Upper lobe of left lung (tissue), 6 donors: ENCODE data around the gene SETDB1. TPM values are rescaled to one million over a fixed set of nuclear protein-coding genes. Genes with fewer than 3 reads are reported as not detected.

Experiments used
- ATAC-seq, 2 donors: fragments of 200-7000 bp; cut with Tn5 transposase; one replicate each; pipeline ENCODE4 v1.9.1; 2022; ENCODE audit warnings: mild to moderate bottlenecking in 2 of 2, moderate library complexity in 2 of 2; ENCODE audit not compliant: low FRiP score in 2 of 2
- DNase-seq, 2 donors: peaks; one replicate each; pipeline ENCODE4 v3.0.0-alpha.2; 2019 to 2020
- H3K27ac ChIP-seq, 4 donors: fragments of 200-600 bp; sonication (generic); one replicate each; pipeline ENCODE4 v1.5.1; 2016 to 2019
- H3K27me3 ChIP-seq, 4 donors: fragments of 200-600 bp; sonication (generic); one replicate each; pipeline ENCODE4 v1.5.1; 2017 to 2019
- H3K36me3 ChIP-seq, 4 donors: fragments of 200-600 bp; sonication (generic); one replicate each; pipeline ENCODE4 v1.5.1; 2016 to 2019
- H3K4me1 ChIP-seq, 4 donors: fragments of 200-600 bp; sonication (generic); one replicate each; pipeline ENCODE4 v1.5.1; 2018 to 2019
- H3K4me3 ChIP-seq, 4 donors: fragments of 200-600 bp; sonication (generic); one replicate each; pipeline ENCODE4 v1.5.1; 2017 to 2019; ENCODE audit warnings: mild to moderate bottlenecking in 2 of 4, moderate library complexity in 1 of 4
- H3K9me3 ChIP-seq, 4 donors: fragments of 200-600 bp; sonication (generic); one replicate each; pipeline ENCODE4 v1.5.1; 2018 to 2019
- CTCF ChIP-seq, 6 experiments: fragments of 450-650 bp in 4 of 6; fragments of 200-600 bp in 2 of 6; sonication (generic) in 2 of 6; IDR thresholded peaks; one replicate each; pipeline ENCODE4 v1.5.1; 2016 to 2019; ENCODE audit warnings: antibody characterized with exemption in 6 of 6
- EP300 ChIP-seq, 4 donors: sonication (generic); formaldehyde crosslinking; IDR thresholded peaks; one replicate each; pipeline ENCODE4 v1.5.1; 2017; ENCODE audit warnings: antibody characterized with exemption in 4 of 4, control low read depth in 2 of 4
- POLR2A ChIP-seq, 4 donors: fragments of 450-650 bp; IDR thresholded peaks; one replicate each; pipeline ENCODE4 v1.5.1; 2016 to 2017; ENCODE audit warnings: antibody characterized with exemption in 4 of 4, mild to moderate bottlenecking in 2 of 4
- POLR2AphosphoS5 ChIP-seq, 2 donors: sonication (generic); formaldehyde crosslinking; IDR thresholded peaks; one replicate each; pipeline ENCODE4 v1.5.1; 2017; ENCODE audit warnings: antibody characterized with exemption in 2 of 2
- WGBS, 2 donors: methylation state at CpG; one replicate each; pipeline ENCODE4 v1.1.5; 2017 to 2018; 5-methylcytosine and 5-hydroxymethylcytosine counted together
- total RNA-seq, 6 donors: library from RNA; depleted of rRNA in 4 of 6; stranded (reverse); fragments of >200 nt in 4 of 6; gene quantifications; one replicate each; pipeline versions ENCODE4 v1.1.0 to v1.2.1, GENCODE V29; 2016 to 2021
- donor health status: DM: no; HTN: no; CAD: no; lungs with moderate emphysema.
- donor health status: DM: no; HTN: yes; CAD: no; lungs with severe emphysema.

Gene SETDB1
- total RNA-seq, 6 donors from 2014 or later, result 26.8 to 88.0 (median 40.3) TPM

DNA sequence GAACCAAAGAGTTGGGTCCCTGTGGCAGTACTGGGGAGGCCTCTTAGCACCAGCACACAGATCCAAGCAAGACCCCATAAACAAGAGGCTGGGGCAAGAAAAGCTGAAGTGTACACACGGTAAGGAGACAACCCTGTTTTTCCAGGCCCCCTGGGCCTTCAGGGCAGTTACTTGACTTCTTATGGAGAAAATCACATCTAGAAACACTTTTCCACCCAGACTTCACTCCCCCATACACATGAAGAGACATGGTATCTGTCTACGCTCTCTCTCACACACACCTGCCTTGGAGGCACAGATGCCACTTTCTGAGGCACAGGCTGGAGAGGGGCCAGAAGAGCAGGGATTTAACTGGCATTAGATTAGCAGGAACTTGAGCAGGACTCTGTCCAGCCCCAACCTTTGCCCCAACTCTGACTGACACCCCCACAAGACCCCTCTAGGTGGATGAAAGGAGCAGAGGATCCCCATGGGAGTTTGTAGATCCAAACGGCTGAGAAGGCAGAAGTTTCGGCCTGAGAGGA, 46.3 kb downstream of the SETDB1 start:
- H3K4me1 ChIP-seq, result peaks cover 48 to 82% (median 62%) of the 10 kb centered on the region in 4 donors

DNA sequence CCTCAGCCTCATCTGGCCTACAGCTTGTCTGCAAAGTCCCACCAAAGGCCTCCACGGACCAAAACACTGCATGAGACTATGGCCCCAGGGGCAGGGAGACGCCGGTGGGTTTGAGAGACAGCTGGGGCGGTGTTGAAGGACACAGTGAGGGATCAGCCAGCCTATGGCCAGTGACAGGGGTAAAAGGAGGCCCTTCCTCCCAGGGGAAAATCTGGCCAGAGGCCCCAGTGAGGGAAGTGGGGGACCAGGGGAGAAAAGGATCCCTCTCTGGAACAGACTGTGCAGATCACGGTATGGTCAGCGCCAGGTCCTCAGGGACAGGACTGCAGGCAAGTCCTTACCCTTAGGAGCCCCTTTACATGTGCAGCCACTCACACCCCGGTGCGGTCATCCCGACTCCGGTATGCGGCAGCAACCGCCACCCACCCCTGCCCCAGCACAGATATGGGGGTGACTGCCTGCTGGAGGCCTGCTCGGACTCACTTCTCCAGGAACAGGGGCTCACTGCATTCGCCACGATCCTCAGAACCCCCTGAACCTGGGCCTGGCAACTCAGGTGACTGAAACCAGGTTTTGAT, 47.2 kb downstream of the SETDB1 start:
- no peaks in the 10 kb centered on the region for H3K9me3 ChIP-seq
- H3K4me3 ChIP-seq, result peak overlapping the region; percentile 31 to 91 (median 86)
- 13% methylated on average over 15 of the region's 15 CpGs; no CpG with 5 or more reads in 1 of the 2 donors for WGBS, 2 donors
- peak; percentile 45 to 49 for DNase-seq
- H3K27me3 ChIP-seq, result no peaks in the 10 kb centered on the region
- peaks cover 6 to 8% (median 7%) of the 10 kb centered on the region in 4 donors for H3K36me3 ChIP-seq
- H3K27ac ChIP-seq, result peak overlapping the region; percentile 93 to 99 (median 96)
- peaks cover 57 to 86% (median 70%) of the 10 kb centered on the region in 4 donors for H3K4me1 ChIP-seq
- ATAC-seq, result no peak
- TF ChIP-seq POLR2A (IDR thresholded peaks at IDR 0.05) (peak in 1 of 4 donors; percentile 10), POLR2AphosphoS5 (IDR thresholded peaks at IDR 0.05) (no peak)

More for the DNA sequence above, 46.3 kb downstream of the SETDB1 start:
- peak overlapping the region; percentile 93 to 99 (median 96) for H3K27ac ChIP-seq
- DNase-seq (peak in 1 of 2 donors; percentile 58), ATAC-seq (no peak)
- H3K9me3 ChIP-seq, result no peaks in the 10 kb centered on the region
- H3K36me3 ChIP-seq, result peaks cover 15 to 17% (median 16%) of the 10 kb centered on the region in 4 donors
- TF ChIP-seq POLR2AphosphoS5 (IDR thresholded peaks at IDR 0.05) (no peak), CTCF (IDR thresholded peaks at IDR 0.05) (no peak), EP300 (IDR thresholded peaks at IDR 0.05) (no peak), POLR2A (IDR thresholded peaks at IDR 0.05) (no peak)
- no peaks in the 10 kb centered on the region for H3K27me3 ChIP-seq
- H3K4me3 ChIP-seq, result peak overlapping the region in 3 of 4 donors; percentile 81 to 91 (median 90)
- WGBS, 2 donors, result 39 to 51% methylated on average over 4 of the region's 4 CpGs

- WGBS, 2 donors, result 0 to 1% methylated on average over 3 to 54 of the region's 67 CpGs
- peak in 1 of 2 donors; percentile 48 for ATAC-seq
Measured at GRCh38 chr1:150973836-150974579, 47.8 kb downstream of the SETDB1 start.

GRCh38 chr1:150974580-150975478, 48.7 kb downstream of the SETDB1 start, which contains the start of gene CERS2:
TSS of gene CERS2 (minus strand) at chr1:150974835. CDS start at chr1:150969090, 5,745 bp downstream.
- WGBS, 2 donors, result 28 to 31% methylated on average over 6 to 14 of the region's 106 CpGs
- Histone ChIP-seq H3K36me3 (no peaks in the 10 kb centered on the region), H3K4me3 (peak within 1 kb of the TSS; percentile 58 to 91 (median 86)), H3K27me3 (no peaks in the 10 kb centered on the region), H3K4me1 (peaks cover 69 to 89% (median 76%) of the 10 kb centered on the region in 4 donors), H3K9me3 (no peaks in the 10 kb centered on the region), H3K27ac (peak within 1 kb of the TSS; percentile 93 to 99 (median 96))
- TF ChIP-seq EP300 (IDR thresholded peaks at IDR 0.05) (no peak), POLR2A (IDR thresholded peaks at IDR 0.05) (peak in 3 of 4 donors; percentile 29 to 79 (median 53)), POLR2AphosphoS5 (IDR thresholded peaks at IDR 0.05) (peak; percentile 10 to 48)
- peak; percentile 86 to 97 for DNase-seq
- peak; percentile 54 to 84 for ATAC-seq

More at GRCh38 chr1:150973836-150974579, 47.8 kb downstream of the SETDB1 start:
- H3K4me1 ChIP-seq, result peaks cover 64 to 89% (median 74%) of the 10 kb centered on the region in 4 donors
- no peaks in the 10 kb centered on the region for H3K27me3 ChIP-seq
- peak overlapping the region; percentile 93 to 99 (median 96) for H3K27ac ChIP-seq
- DNase-seq, result peak; percentile 62 to 91
- peak overlapping the region; percentile 47 to 91 (median 86) for H3K4me3 ChIP-seq
- no peaks in the 10 kb centered on the region for H3K9me3 ChIP-seq
- H3K36me3 ChIP-seq, result peaks cover under 1 to 2% (median under 1%) of the 10 kb centered on the region in 4 donors
- TF ChIP-seq POLR2AphosphoS5 (IDR thresholded peaks at IDR 0.05) (peak; percentile 12 to 17), CTCF (IDR thresholded peaks at IDR 0.05) (peak in 1 of 6 experiments; percentile 19), EP300 (IDR thresholded peaks at IDR 0.05) (no peak), POLR2A (IDR thresholded peaks at IDR 0.05) (no peak)

- peaks cover 58 to 79% (median 69%) of the 10 kb centered on the region in 4 donors for H3K4me1 ChIP-seq
- DNase-seq, result no peak
- no peaks in the 10 kb centered on the region for H3K27me3 ChIP-seq
- no peak for TF ChIP-seq POLR2A (IDR thresholded peaks at IDR 0.05)
- TF ChIP-seq EP300 (IDR thresholded peaks at IDR 0.05), result no peak
- TF ChIP-seq CTCF (IDR thresholded peaks at IDR 0.05), result no peak
- TF ChIP-seq POLR2AphosphoS5 (IDR thresholded peaks at IDR 0.05), result no peak
- no peaks in the 10 kb centered on the region for H3K9me3 ChIP-seq
- 91 to 93% methylated on average over 9 of the region's 9 CpGs for WGBS, 2 donors
- H3K27ac ChIP-seq, result peak overlapping the region; percentile 82 to 99 (median 88)
- H3K4me3 ChIP-seq, result no peak overlapping the region
- ATAC-seq, result no peak
- H3K36me3 ChIP-seq, result no peaks in the 10 kb centered on the region
Measured at GRCh38 chr1:150976401-150976821, 50.2 kb downstream of the SETDB1 start.
